GM12874 (cell line): Measurements from ENCODE around the gene KDM4B.

ENCODE experiments used
- CTCF ChIP-seq: IDR thresholded peaks from 2 replicates; pipeline ENCODE4 v1.5.1; 2011; ENCODE audit warnings: low read depth, mild to moderate bottlenecking, control low read depth, low read length, moderate library complexity; ENCODE audit not compliant: insufficient read depth

The KDM4B gene

GRCh38 chr19:5086230-5086629 is 117.3 kb downstream of the KDM4B start:
- TF ChIP-seq CTCF = no peak

- no peak for TF ChIP-seq CTCF
Observed at GRCh38 chr19:5086725-5087439, 118.0 kb downstream of the KDM4B start.

- no peak for TF ChIP-seq CTCF
Observed at GRCh38 chr19:5089283-5089682, 120.4 kb downstream of the KDM4B start.

GRCh38 chr19:5090465-5091017 is 121.6 kb downstream of the KDM4B start:
- TF ChIP-seq CTCF = no peak

- TF ChIP-seq CTCF = no peak
Observed at GRCh38 chr19:5091018-5091683, 122.2 kb downstream of the KDM4B start.

GRCh38 chr19:5091684-5092480 is 123.0 kb downstream of the KDM4B start:
- no peak for TF ChIP-seq CTCF

GRCh38 chr19:5092481-5092843 is 123.5 kb downstream of the KDM4B start:
- no peak for TF ChIP-seq CTCF
